ENCODE data around the gene RHBDD2. TPM values are rescaled to one million over a fixed set of nuclear protein-coding genes. Genes with fewer than 3 reads are reported as not detected.
"Not testable (repeated sequence)": the region's sequence is repeated elsewhere in the genome, so short reads cannot be mapped to it uniquely, and the experiment has no call there.

The RHBDD2 gene
- total RNA-seq, 1 donor from 2014 or later: 85.6 TPM

DNA sequence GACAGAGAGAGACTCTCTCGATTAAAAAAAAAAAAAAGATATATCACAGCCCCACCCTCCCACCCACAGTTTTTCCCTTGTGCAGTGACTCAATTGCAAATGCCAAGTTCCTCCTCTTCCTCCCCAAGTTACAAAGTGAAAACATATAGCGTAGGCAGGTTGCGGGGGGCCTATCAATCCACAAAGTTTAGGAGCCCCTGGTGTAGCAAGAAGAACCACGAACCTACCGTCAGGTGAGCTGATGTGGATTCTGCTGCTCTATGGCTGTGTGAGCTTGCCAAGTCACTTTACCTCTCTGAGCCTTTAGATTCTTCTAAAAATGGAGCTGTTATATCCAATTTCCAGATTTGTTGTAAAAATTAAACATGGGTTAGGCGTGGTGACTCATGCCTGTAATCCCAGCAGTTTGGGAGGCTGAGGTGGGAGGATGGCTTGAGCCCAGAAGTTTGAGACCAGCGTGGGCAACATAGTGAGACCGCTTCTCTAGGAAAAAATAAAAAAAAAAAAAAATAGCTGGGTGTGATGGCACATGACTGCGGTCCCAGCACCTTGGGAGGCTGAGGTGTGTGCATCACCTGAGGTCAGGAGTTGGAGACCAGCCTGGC, 8.2 kb upstream of the RHBDD2 start:
- H3K4me1 Mint-ChIP-seq (ENCODE audit: low read depth, unreplicated experiment): peaks cover 1% of the 10 kb centered on the region
- H3K4me3 Mint-ChIP-seq (ENCODE audit: unreplicated experiment): no peak overlapping the region
- H3K36me3 Mint-ChIP-seq (ENCODE audit: unreplicated experiment): no peaks in the 10 kb centered on the region
- H3K27me3 Mint-ChIP-seq (ENCODE audit: unreplicated experiment): peaks cover 5% of the 10 kb centered on the region
- H3K9me3 Mint-ChIP-seq (ENCODE audit: unreplicated experiment): peaks cover 2% of the 10 kb centered on the region
- no peak for TF ChIP-seq CTCF (IDR thresholded peaks at IDR 0.05; ENCODE audit: partially characterized antibody, unreplicated experiment)
- no peak overlapping the region for H3K27ac Mint-ChIP-seq (ENCODE audit: unreplicated experiment)
- DNase-seq: no peak

DNA sequence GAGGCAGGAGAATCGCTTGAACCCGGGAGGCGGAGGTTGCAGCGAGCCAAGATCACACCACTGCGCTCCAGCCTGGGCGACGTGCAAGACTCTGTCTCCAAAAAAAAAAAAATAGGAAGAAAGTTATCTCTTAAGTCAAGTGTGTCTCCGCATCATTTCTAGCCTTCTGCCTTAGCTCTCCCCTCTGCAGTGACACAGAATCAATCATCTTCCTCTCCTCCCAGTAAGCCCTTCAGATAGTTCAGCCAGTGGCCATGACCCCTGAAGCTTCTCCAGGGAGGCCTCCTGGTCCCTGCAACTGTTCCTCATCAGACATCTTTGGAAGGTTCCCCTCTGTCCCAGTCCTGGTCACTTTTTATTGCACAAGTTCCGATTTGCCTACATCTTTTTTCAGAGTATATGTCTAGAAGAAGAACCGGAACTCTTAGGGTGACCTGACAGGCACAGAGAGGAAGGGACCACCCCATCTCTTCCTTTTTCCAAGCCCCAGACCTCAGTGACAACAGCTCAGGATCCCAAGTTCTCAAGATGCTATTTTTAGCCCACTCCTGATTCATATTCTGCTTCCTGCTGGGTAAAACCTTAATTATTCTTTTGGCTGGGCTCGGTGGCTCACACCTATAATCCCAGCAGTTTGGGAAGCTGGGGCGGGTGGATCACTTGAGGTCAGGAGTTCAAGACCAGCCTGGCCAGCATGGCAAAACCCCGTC, 6.6 kb upstream of the RHBDD2 start:
- TF ChIP-seq CTCF (IDR thresholded peaks at IDR 0.05; ENCODE audit: partially characterized antibody, unreplicated experiment): no peak
- H3K36me3 Mint-ChIP-seq (ENCODE audit: unreplicated experiment): no peaks in the 10 kb centered on the region
- peaks cover 2% of the 10 kb centered on the region for H3K4me1 Mint-ChIP-seq (ENCODE audit: low read depth, unreplicated experiment)
- H3K4me3 Mint-ChIP-seq (ENCODE audit: unreplicated experiment): no peak overlapping the region
- no peak for DNase-seq
- no peak overlapping the region for H3K27ac Mint-ChIP-seq (ENCODE audit: unreplicated experiment)
- H3K9me3 Mint-ChIP-seq (ENCODE audit: unreplicated experiment): no peaks in the 10 kb centered on the region
- H3K27me3 Mint-ChIP-seq (ENCODE audit: unreplicated experiment): no peaks in the 10 kb centered on the region

DNA sequence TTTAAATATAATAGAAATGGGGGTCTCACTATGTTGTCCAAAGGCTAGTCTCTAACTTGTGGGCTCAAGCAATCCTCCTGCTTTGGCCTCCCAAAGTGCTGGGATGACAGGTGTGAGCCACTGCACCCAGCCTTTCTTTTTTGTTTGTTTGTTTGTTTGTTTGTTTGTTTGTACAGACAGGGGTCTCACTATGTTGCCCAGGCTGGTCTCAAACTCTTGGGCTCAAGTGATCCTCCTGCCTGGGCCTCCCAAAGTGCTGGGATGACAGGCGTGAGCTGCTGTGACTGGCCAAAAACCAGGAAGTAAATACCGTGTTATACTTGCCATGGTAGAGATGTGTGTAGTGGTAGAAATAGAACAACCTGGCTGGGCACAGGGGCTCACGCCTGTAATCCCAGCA, 4.7 kb upstream of the RHBDD2 start:
- H3K4me3 Mint-ChIP-seq (ENCODE audit: unreplicated experiment); H3K27me3 Mint-ChIP-seq (ENCODE audit: unreplicated experiment); H3K36me3 Mint-ChIP-seq (ENCODE audit: unreplicated experiment); DNase-seq; H3K4me1 Mint-ChIP-seq (ENCODE audit: low read depth, unreplicated experiment); H3K9me3 Mint-ChIP-seq (ENCODE audit: unreplicated experiment); H3K27ac Mint-ChIP-seq (ENCODE audit: unreplicated experiment): not testable (repeated sequence)

- no peak for DNase-seq
- peaks cover 7% of the 10 kb centered on the region for H3K27me3 Mint-ChIP-seq (ENCODE audit: unreplicated experiment)
- no peaks in the 10 kb centered on the region for H3K36me3 Mint-ChIP-seq (ENCODE audit: unreplicated experiment)
- TF ChIP-seq CTCF (IDR thresholded peaks at IDR 0.05; ENCODE audit: partially characterized antibody, unreplicated experiment): no peak
- no peak overlapping the region for H3K4me3 Mint-ChIP-seq (ENCODE audit: unreplicated experiment)
- peaks cover 6% of the 10 kb centered on the region for H3K4me1 Mint-ChIP-seq (ENCODE audit: low read depth, unreplicated experiment)
- no peak overlapping the region for H3K27ac Mint-ChIP-seq (ENCODE audit: unreplicated experiment)
- peaks cover 3% of the 10 kb centered on the region for H3K9me3 Mint-ChIP-seq (ENCODE audit: unreplicated experiment)
These were observed 3.4 kb upstream of the RHBDD2 start for GRCh38 chr7:75875113-75876080.

GRCh38 chr7:75876126-75876881, 2.5 kb upstream of the RHBDD2 start:
- H3K36me3 Mint-ChIP-seq (ENCODE audit: unreplicated experiment): no peaks in the 10 kb centered on the region
- H3K4me1 Mint-ChIP-seq (ENCODE audit: low read depth, unreplicated experiment): peaks cover 6% of the 10 kb centered on the region
- no peak overlapping the region for H3K27ac Mint-ChIP-seq (ENCODE audit: unreplicated experiment)
- no peak for TF ChIP-seq CTCF (IDR thresholded peaks at IDR 0.05; ENCODE audit: partially characterized antibody, unreplicated experiment)
- no peak for DNase-seq
- H3K9me3 Mint-ChIP-seq (ENCODE audit: unreplicated experiment): peaks cover 3% of the 10 kb centered on the region
- no peak overlapping the region for H3K4me3 Mint-ChIP-seq (ENCODE audit: unreplicated experiment)
- H3K27me3 Mint-ChIP-seq (ENCODE audit: unreplicated experiment): peaks cover 7% of the 10 kb centered on the region

Data from glutamatergic neuron (in vitro differentiated cells).